ENCODE measurements around the gene GFY.

DNA sequence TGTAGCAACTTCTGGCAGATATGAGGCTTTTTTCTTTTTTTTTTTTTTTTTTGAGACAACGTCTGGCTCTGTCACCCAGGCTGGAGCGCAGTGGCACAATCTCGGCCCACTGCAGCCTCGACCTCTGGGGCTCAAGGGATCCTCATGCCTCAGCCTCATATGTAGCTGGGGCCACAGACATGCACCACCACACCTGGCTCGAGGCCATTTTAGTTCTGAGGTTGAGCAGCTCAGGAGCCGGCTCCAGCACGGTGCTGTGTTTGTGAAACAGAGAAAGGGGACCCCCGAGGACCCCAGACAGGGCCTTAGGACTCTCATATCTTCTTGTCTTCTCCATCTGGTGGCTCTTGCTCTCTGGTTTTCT, 45.4 kb downstream of the GFY start:
- TF ChIP-seq, protein P1, sequence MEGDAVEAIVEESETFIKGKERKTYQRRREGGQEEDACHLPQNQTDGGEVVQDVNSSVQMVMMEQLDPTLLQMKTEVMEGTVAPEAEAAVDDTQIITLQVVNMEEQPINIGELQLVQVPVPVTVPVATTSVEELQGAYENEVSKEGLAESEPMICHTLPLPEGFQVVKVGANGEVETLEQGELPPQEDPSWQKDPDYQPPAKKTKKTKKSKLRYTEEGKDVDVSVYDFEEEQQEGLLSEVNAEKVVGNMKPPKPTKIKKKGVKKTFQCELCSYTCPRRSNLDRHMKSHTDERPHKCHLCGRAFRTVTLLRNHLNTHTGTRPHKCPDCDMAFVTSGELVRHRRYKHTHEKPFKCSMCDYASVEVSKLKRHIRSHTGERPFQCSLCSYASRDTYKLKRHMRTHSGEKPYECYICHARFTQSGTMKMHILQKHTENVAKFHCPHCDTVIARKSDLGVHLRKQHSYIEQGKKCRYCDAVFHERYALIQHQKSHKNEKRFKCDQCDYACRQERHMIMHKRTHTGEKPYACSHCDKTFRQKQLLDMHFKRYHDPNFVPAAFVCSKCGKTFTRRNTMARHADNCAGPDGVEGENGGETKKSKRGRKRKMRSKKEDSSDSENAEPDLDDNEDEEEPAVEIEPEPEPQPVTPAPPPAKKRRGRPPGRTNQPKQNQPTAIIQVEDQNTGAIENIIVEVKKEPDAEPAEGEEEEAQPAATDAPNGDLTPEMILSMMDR (IDR thresholded peaks at IDR 0.05; ENCODE audit: insufficient read depth, low read depth, low read length) = no peak
- no peak for TF ChIP-seq EZH2 (IDR thresholded peaks at IDR 0.05; ENCODE audit: insufficient read depth, low read length)

All from astrocyte (in vitro differentiated cells and primary cell).